Measurements from ENCODE around the gene NRG3.

Gene NRG3

GRCh38 chr10:82150123-82150900 lies 275.3 kb downstream of the NRG3 start:
- Mint-ChIP-seq H3K36me3 (no peaks in the 10 kb centered on the region), H3K27me3 (no peaks in the 10 kb centered on the region), H3K27ac (no peak overlapping the region), H3K4me1 (ENCODE audit: low read depth) (no peaks in the 10 kb centered on the region), H3K9me3 (ENCODE audit: low read depth) (no peaks in the 10 kb centered on the region), H3K4me3 (no peak overlapping the region)

GRCh38 chr10:82160307-82160706 lies 285.3 kb downstream of the NRG3 start:
- H3K4me1 Mint-ChIP-seq (ENCODE audit: low read depth): no peaks in the 10 kb centered on the region
- no peaks in the 10 kb centered on the region for H3K9me3 Mint-ChIP-seq (ENCODE audit: low read depth)
- H3K27me3 Mint-ChIP-seq: no peaks in the 10 kb centered on the region
- H3K36me3 Mint-ChIP-seq: no peaks in the 10 kb centered on the region
- no peak overlapping the region for H3K4me3 Mint-ChIP-seq
- H3K27ac Mint-ChIP-seq: no peak overlapping the region

- Mint-ChIP-seq H3K27me3 (no peaks in the 10 kb centered on the region), H3K4me3 (no peak overlapping the region), H3K9me3 (ENCODE audit: low read depth) (no peaks in the 10 kb centered on the region)
Measured at GRCh38 chr10:82161264-82161663, 286.3 kb downstream of the NRG3 start.

GRCh38 chr10:82162549-82163195 lies 287.7 kb downstream of the NRG3 start:
- Mint-ChIP-seq H3K4me1 (ENCODE audit: low read depth) (no peaks in the 10 kb centered on the region), H3K36me3 (no peaks in the 10 kb centered on the region), H3K27ac (no peak overlapping the region), H3K4me3 (no peak overlapping the region), H3K9me3 (ENCODE audit: low read depth) (no peaks in the 10 kb centered on the region), H3K27me3 (no peaks in the 10 kb centered on the region)

More at GRCh38 chr10:82161264-82161663, 286.3 kb downstream of the NRG3 start:
- no peaks in the 10 kb centered on the region for H3K4me1 Mint-ChIP-seq (ENCODE audit: low read depth)
- no peaks in the 10 kb centered on the region for H3K36me3 Mint-ChIP-seq
- no peak overlapping the region for H3K27ac Mint-ChIP-seq

- H3K9me3 Mint-ChIP-seq (ENCODE audit: low read depth): peaks cover 5% of the 10 kb centered on the region
- no peaks in the 10 kb centered on the region for H3K4me1 Mint-ChIP-seq (ENCODE audit: low read depth)
- no peaks in the 10 kb centered on the region for H3K36me3 Mint-ChIP-seq
- H3K27ac Mint-ChIP-seq: no peak overlapping the region
- no peak overlapping the region for H3K4me3 Mint-ChIP-seq
- H3K27me3 Mint-ChIP-seq: no peaks in the 10 kb centered on the region
Measured at GRCh38 chr10:82171899-82172298, 296.9 kb downstream of the NRG3 start.

GRCh38 chr10:82176587-82176986 lies 301.6 kb downstream of the NRG3 start:
- H3K36me3 Mint-ChIP-seq: no peaks in the 10 kb centered on the region
- no peak overlapping the region for H3K4me3 Mint-ChIP-seq
- no peaks in the 10 kb centered on the region for H3K27me3 Mint-ChIP-seq
- H3K9me3 Mint-ChIP-seq (ENCODE audit: low read depth): no peaks in the 10 kb centered on the region
- no peak overlapping the region for H3K27ac Mint-ChIP-seq
- no peaks in the 10 kb centered on the region for H3K4me1 Mint-ChIP-seq (ENCODE audit: low read depth)

GRCh38 chr10:82190432-82191260 lies 315.7 kb downstream of the NRG3 start:
- Mint-ChIP-seq H3K4me3 (no peak overlapping the region), H3K27me3 (no peaks in the 10 kb centered on the region), H3K27ac (no peak overlapping the region), H3K4me1 (ENCODE audit: low read depth) (no peaks in the 10 kb centered on the region), H3K9me3 (ENCODE audit: low read depth) (no peaks in the 10 kb centered on the region), H3K36me3 (no peaks in the 10 kb centered on the region)

GRCh38 chr10:82191653-82192052 lies 316.7 kb downstream of the NRG3 start:
- H3K4me3 Mint-ChIP-seq: no peak overlapping the region
- no peaks in the 10 kb centered on the region for H3K9me3 Mint-ChIP-seq (ENCODE audit: low read depth)
- H3K36me3 Mint-ChIP-seq: no peaks in the 10 kb centered on the region
- no peak overlapping the region for H3K27ac Mint-ChIP-seq
- no peaks in the 10 kb centered on the region for H3K4me1 Mint-ChIP-seq (ENCODE audit: low read depth)
- H3K27me3 Mint-ChIP-seq: no peaks in the 10 kb centered on the region

- no peaks in the 10 kb centered on the region for H3K4me1 Mint-ChIP-seq (ENCODE audit: low read depth)
- no peaks in the 10 kb centered on the region for H3K27me3 Mint-ChIP-seq
- no peaks in the 10 kb centered on the region for H3K36me3 Mint-ChIP-seq
- no peak overlapping the region for H3K4me3 Mint-ChIP-seq
- H3K27ac Mint-ChIP-seq: no peak overlapping the region
- H3K9me3 Mint-ChIP-seq (ENCODE audit: low read depth): no peaks in the 10 kb centered on the region
Measured at GRCh38 chr10:82192665-82193064, 317.7 kb downstream of the NRG3 start.

GRCh38 chr10:82194419-82194818 lies 319.4 kb downstream of the NRG3 start:
- H3K9me3 Mint-ChIP-seq (ENCODE audit: low read depth): no peaks in the 10 kb centered on the region

GRCh38 chr10:82206831-82207230 lies 331.8 kb downstream of the NRG3 start:
- Mint-ChIP-seq H3K27me3 (no peaks in the 10 kb centered on the region), H3K4me3 (no peak overlapping the region), H3K9me3 (ENCODE audit: low read depth) (peaks cover 4% of the 10 kb centered on the region), H3K36me3 (no peaks in the 10 kb centered on the region), H3K27ac (no peak overlapping the region), H3K4me1 (ENCODE audit: low read depth) (no peaks in the 10 kb centered on the region)

More at GRCh38 chr10:82194419-82194818, 319.4 kb downstream of the NRG3 start:
- Mint-ChIP-seq H3K27ac (no peak overlapping the region), H3K27me3 (no peaks in the 10 kb centered on the region), H3K4me1 (ENCODE audit: low read depth) (no peaks in the 10 kb centered on the region), H3K36me3 (no peaks in the 10 kb centered on the region), H3K4me3 (no peak overlapping the region)

GRCh38 chr10:82208726-82209125 lies 333.7 kb downstream of the NRG3 start:
- Mint-ChIP-seq H3K36me3 (no peaks in the 10 kb centered on the region), H3K27me3 (no peaks in the 10 kb centered on the region), H3K9me3 (ENCODE audit: low read depth) (no peaks in the 10 kb centered on the region), H3K4me3 (no peak overlapping the region), H3K27ac (no peak overlapping the region), H3K4me1 (ENCODE audit: low read depth) (no peaks in the 10 kb centered on the region)

- H3K9me3 Mint-ChIP-seq (ENCODE audit: low read depth): no peaks in the 10 kb centered on the region
- H3K27me3 Mint-ChIP-seq: no peaks in the 10 kb centered on the region
- H3K36me3 Mint-ChIP-seq: no peaks in the 10 kb centered on the region
- H3K27ac Mint-ChIP-seq: no peak overlapping the region
- H3K4me1 Mint-ChIP-seq (ENCODE audit: low read depth): no peaks in the 10 kb centered on the region
- H3K4me3 Mint-ChIP-seq: no peak overlapping the region
Measured at GRCh38 chr10:82210331-82210730, 335.3 kb downstream of the NRG3 start.

GRCh38 chr10:82211346-82211745 lies 336.4 kb downstream of the NRG3 start:
- Mint-ChIP-seq H3K36me3 (no peaks in the 10 kb centered on the region), H3K4me1 (ENCODE audit: low read depth) (no peaks in the 10 kb centered on the region), H3K27ac (no peak overlapping the region), H3K27me3 (no peaks in the 10 kb centered on the region), H3K9me3 (ENCODE audit: low read depth) (no peaks in the 10 kb centered on the region), H3K4me3 (no peak overlapping the region)

- H3K9me3 Mint-ChIP-seq (ENCODE audit: low read depth): no peaks in the 10 kb centered on the region
Measured at GRCh38 chr10:82212753-82213152, 337.8 kb downstream of the NRG3 start.

More at GRCh38 chr10:82212753-82213152, 337.8 kb downstream of the NRG3 start:
- Mint-ChIP-seq H3K4me3 (no peak overlapping the region), H3K36me3 (no peaks in the 10 kb centered on the region), H3K27ac (no peak overlapping the region), H3K4me1 (ENCODE audit: low read depth) (no peaks in the 10 kb centered on the region), H3K27me3 (no peaks in the 10 kb centered on the region)
